Activated T-cell treated with anti-CD3 and anti-CD28 coated beads, Interleukin-2, amount 50 U/mL, for 1 hour (primary cell): Measurements from ENCODE around the gene CMKLR1.

Source experiments
- DNase-seq: peaks from one replicate; pipeline ENCODE4 v3.0.0-alpha.2; 2020

The CMKLR1 gene

GRCh38 chr12:108335349-108336119 is 3.6 kb downstream of the CMKLR1 start:
- no peak for DNase-seq

GRCh38 chr12:108333898-108334699 is 5.0 kb downstream of the CMKLR1 start:
- DNase-seq: no peak

DNA sequence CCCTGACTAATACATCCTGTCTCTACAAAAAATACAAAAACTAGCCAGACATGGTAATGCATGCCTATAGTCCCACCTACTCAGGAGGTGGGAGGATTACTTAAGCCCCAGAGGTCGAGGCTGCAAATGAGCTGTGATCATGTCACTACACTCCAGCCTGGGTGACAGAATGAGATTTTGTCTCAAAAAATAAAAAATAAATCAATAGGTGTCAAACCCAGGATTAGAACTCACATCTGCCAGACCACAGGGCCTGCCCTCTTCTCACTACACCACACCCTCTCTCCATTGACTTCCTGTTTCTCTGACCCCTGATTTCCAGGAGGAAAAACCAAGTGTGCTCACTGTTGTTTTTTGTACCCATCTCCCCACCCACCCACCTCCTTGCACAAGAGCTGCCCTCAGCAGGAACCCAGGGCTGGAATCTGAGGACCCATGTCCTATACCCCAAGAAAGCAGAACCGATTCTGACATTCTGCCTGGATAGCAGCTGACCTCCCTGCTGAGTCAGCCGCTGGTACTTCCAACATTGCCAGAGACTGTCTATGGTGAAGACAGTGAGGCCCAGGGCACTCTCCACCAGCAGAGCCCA is 6.2 kb downstream of the CMKLR1 start:
- DNase-seq: no peak

- DNase-seq: no peak
Measured at GRCh38 chr12:108328420-108328819, 10.7 kb downstream of the CMKLR1 start.

DNA sequence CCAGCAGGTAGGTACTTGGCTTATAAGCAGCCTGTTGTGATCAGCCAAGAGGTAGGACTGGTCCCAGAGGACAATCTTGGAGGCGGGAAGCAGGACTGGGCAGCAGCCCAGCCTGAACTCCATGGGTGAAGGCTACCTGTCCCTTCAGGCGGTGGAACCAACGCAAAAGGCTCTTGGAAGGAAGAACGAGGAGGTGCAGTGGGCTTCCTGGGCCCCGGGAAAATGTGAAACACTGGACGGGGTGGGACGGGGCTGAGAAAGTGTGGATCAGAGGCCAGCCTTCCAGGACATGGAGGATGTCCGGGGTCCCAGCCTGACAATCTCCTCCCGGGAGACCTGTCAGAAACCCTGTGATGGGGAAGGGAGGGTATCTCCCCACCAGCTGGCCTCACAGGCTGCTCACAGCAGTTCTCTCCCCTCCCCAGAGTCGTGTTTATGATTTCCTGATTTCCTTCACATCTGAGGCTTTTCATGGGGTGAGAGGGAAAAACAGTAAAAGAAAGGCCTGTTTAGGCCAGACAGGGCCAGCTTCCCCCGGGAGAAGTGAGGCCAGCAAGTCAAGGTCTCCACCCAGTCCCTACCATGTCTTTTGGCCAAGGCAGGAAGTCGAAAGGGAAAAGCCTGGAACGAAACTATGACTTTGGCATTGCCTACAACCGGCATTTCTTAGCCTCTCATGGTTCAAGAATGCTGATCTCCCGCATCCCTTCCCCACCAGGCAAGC is 11.3 kb downstream of the CMKLR1 start:
- DNase-seq: no peak

DNA sequence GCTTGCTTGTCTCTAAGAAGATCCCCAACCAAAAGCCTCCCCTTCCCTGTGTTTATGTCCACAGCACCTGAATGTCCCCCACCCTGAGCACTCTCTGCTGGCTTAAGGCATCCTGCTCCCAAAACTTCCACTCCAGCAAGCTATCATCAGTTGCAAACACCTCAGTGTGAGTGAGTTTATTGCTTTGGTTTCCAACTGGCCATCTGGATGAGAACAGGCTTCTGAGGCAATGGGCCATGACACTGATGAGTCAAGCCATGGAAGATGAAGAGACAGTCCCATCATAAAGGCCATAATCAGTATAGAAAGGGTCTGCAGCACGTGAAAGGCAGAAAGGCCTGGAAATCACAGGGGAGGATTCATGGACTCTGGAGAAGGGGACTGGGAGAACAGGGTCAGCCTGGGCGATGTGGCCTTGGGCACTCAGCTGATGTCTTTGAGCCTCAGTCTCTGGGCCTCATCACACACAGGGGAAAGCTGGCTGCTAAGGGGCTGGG is 12.8 kb downstream of the CMKLR1 start:
- no peak for DNase-seq

DNA sequence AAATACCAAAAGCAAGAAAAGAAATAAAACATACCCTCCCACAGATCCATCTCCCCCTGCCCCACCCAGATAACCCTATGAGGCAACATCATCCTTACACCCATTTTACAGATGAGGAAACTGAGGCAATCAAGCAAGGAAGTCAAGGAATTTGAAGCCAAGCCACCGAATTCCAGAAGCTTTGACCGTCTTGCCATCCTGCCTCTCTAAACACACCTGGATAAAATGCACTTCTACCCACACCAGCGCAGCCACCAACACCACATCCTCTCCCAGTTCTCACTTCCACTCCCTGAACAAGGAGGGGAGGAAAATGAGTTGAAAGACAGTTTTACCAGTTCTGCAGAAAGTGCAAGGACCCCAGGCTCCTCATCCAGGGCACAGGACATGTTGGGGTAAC is 13.6 kb downstream of the CMKLR1 start:
- no peak for DNase-seq

DNA sequence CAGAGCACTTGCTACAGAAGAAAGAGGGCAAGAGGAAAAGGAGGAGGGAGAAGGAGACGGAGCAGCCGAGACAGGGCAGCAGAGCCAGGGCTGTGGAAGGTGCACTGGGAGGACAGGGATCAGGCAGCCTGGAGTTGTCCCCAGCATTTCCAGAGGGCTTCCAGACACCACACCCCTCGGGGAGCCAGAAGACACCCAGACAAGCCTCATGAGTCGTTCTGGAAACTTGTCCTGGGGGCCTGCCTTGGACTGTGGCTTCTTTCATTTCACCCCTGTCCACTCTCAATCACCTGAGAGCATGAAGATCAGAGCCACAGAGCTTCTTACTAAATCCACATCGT is 14.1 kb downstream of the CMKLR1 start:
- no peak for DNase-seq

- no peak for DNase-seq
Measured at GRCh38 chr12:108324351-108325017, 14.6 kb downstream of the CMKLR1 start.

- DNase-seq: no peak
Measured at GRCh38 chr12:108323581-108323980, 15.5 kb downstream of the CMKLR1 start.

GRCh38 chr12:108322998-108323397 is 16.1 kb downstream of the CMKLR1 start:
- no peak for DNase-seq

GRCh38 chr12:108321688-108322087 is 17.4 kb downstream of the CMKLR1 start:
- no peak for DNase-seq

GRCh38 chr12:108320507-108321293 is 18.4 kb downstream of the CMKLR1 start:
- DNase-seq: no peak

- DNase-seq: no peak
Measured at GRCh38 chr12:108319277-108320234, 19.6 kb downstream of the CMKLR1 start.

- DNase-seq: no peak
Measured at GRCh38 chr12:108318472-108319275, 20.4 kb downstream of the CMKLR1 start.

DNA sequence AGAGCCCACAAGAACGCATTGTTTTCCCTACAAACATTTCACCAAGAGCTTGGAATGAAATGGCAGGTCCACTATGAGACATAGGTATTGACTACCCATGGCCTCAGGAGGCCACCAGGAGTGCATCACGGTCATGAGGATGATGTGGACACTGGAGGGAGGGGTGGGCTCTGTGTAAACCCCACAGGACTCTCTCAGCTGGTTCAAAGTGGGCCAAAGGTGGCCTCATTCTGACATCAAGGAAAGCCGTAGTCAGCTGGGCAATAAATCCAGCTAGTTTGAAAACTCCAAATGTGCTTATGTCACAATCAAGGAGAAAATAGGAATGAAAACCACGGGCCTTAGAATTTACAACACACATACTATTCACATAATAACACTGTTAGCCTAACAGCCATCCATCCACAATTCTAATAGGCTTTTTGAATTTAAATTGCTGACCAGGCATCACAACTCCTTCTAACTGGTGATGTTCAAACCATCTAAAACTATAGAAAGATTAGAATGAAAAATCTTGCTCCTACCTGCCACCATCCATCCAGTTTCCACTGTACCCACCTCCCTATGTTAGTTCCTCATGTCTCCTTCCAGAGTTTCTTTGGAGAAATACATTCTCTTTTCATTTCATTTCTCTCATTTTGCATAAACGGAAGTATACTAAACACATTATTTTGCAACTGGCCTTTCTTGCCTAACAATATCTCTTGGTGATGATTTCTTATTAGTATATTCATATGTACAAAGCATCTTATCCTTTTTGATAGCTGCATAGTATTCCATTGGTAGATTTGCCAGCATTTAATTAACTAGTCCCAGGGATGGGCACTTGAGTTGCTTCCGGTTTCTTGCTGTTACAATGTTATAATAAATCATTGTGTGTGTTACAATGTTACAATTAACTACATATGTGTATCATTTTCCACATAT is 21.5 kb downstream of the CMKLR1 start:
- DNase-seq: no peak

GRCh38 chr12:108316176-108317086 is 22.7 kb downstream of the CMKLR1 start:
- DNase-seq: no peak
